ENCODE measurements around the gene CCNO.

CCNO gene

DNA sequence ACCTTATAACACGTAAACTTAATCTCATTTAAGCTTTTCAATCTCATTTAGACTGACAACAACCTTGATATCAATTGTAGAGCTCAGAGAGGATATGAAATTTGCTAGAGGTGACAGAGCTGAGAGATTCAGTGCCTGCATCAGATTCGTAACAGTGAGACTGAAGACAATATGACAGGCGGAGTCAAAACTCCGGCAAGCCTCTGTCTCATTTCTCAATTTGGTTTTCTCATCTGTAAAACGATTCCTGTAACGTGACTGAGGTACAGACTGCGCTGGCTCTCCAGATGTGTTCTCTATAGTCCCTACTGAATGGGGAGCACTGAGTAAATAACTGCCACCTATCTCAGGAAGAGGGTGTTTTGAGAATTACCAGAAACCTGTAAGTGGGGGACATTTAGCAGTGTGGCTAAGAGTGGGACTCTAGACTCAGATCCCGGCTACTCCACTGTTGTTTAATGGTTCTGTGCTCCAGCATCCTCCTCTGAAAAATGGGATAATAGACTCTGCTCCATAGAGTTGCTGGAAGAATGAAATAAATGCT lies 3.2 kb downstream of the CCNO start:
- in situ Hi-C loops (cut with MboI; ENCODE audit: low pct_unique_long_range_greater_than_20kb, low sequenced_read_pairs, unreplicated experiment): no loop called here
- no peak for DNase-seq (ENCODE audit: low spot score)
- no peak for TF ChIP-seq CTCF (IDR thresholded peaks at IDR 0.05; ENCODE audit: extremely low read depth, insufficient read depth, missing control alignments)

GRCh38 chr5:55227664-55228430 lies 5.6 kb downstream of the CCNO start:
- peak; percentile 31 for DNase-seq (ENCODE audit: low spot score)
- in situ Hi-C loops (cut with MboI; ENCODE audit: low pct_unique_long_range_greater_than_20kb, low sequenced_read_pairs, unreplicated experiment): no loop called here
- TF ChIP-seq CTCF (IDR thresholded peaks at IDR 0.05; ENCODE audit: extremely low read depth, insufficient read depth, missing control alignments): no peak

DNA sequence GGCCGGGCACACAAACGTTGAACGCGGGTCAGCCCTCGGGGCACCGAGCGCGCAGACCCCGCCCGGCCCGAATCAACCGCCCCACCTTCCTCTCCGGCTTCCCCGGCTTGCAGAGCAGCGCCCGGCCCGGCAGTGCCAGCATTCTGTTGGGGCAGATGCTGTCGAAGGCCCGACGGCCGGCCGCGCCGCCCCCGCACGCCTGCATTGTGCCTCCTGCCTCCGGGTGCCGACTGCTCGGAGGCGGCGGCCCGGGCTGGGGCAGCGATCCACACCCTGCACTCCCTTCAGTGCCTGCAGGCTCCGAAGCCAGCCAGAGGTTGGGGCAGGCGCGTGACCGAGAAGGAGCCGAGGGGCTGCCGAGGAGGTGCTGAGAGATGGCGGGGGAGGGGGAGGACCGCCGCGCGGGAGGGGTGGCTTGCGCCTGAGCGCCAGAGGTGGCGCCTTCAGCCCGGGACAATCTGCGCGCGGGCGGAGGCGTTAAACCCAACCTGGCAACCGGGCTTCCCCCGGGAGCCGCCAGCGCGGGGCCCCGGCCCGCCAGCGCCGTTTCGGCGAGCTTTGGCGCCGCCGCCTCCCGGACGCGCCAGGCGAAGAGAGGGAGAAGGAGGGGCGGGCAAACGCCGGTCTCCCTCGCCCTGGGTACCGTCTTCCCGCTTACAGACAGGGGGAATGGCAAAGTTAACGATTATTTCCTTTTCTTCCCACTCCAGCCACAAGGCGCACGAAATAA lies 6.3 kb downstream of the CCNO start, which contains the start of gene MCIDAS:
MCIDAS (minus strand) TSS at position 382 of the 730 bp plus-strand sequence; CDS start at position 205, 177 bp downstream.
- DNase-seq (ENCODE audit: low spot score): peak; percentile 88
- in situ Hi-C loops (cut with MboI; ENCODE audit: low pct_unique_long_range_greater_than_20kb, low sequenced_read_pairs, unreplicated experiment): no loop called here
- peak; percentile 37 for TF ChIP-seq CTCF (IDR thresholded peaks at IDR 0.05; ENCODE audit: extremely low read depth, insufficient read depth, missing control alignments)

GRCh38 chr5:55226027-55226933 lies 7.1 kb downstream of the CCNO start:
- in situ Hi-C loops (cut with MboI; ENCODE audit: low pct_unique_long_range_greater_than_20kb, low sequenced_read_pairs, unreplicated experiment): no loop called here
- peak; percentile 85 for DNase-seq (ENCODE audit: low spot score)
- peak; percentile 91 for TF ChIP-seq CTCF (IDR thresholded peaks at IDR 0.05; ENCODE audit: extremely low read depth, insufficient read depth, missing control alignments)

DNA sequence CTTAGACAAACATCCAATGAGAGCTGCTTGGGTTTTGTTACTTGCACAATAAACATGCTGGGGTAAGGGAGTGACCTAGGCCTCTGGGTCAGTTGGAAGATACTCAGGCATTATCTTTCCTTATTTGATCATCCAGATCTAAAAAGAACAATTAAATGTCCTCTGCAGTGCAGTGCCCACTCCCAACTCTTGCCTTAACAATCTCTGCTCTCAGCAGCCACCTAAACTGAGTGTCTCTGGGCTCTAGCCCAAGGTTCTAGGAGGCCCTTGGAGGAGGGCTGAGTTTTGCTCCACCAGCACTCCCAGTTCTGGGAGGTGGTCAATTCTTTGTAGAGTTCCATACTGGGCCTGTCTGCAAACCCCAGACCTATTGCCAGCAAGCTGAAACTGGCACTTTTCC lies 8.1 kb downstream of the CCNO start:
- peak; percentile 28 for DNase-seq (ENCODE audit: low spot score)
- TF ChIP-seq CTCF (IDR thresholded peaks at IDR 0.05; ENCODE audit: extremely low read depth, insufficient read depth, missing control alignments): no peak
- in situ Hi-C loops (cut with MboI; ENCODE audit: low pct_unique_long_range_greater_than_20kb, low sequenced_read_pairs, unreplicated experiment): no loop called here

GRCh38 chr5:55223812-55224240 lies 9.6 kb downstream of the CCNO start:
- no peak for TF ChIP-seq CTCF (IDR thresholded peaks at IDR 0.05; ENCODE audit: extremely low read depth, insufficient read depth, missing control alignments)
- no peak for DNase-seq (ENCODE audit: low spot score)
- in situ Hi-C loops (cut with MboI; ENCODE audit: low pct_unique_long_range_greater_than_20kb, low sequenced_read_pairs, unreplicated experiment): no loop called here

All from GM13977 (cell line).